SHP77 treated with DMSO at 0.1 percent for 48 hours (cell line): ENCODE results near the gene ZNF827.
"Not testable (repeated sequence)": the region's sequence is repeated elsewhere in the genome, so short reads cannot be mapped to it uniquely, and the experiment has no call there.

ENCODE experiments used
- DNase-seq: peaks from one replicate; lab custom pipeline; 2025; lab: John Stamatoyannopoulos, UW

Gene ZNF827

GRCh38 chr4:145866991-145867390, 71.6 kb downstream of the ZNF827 start:
- no peak for DNase-seq

- DNase-seq = no peak
These were observed 73.2 kb downstream of the ZNF827 start for GRCh38 chr4:145865274-145865941.

- no peak for DNase-seq
These were observed 75.4 kb downstream of the ZNF827 start for GRCh38 chr4:145863191-145863590.

GRCh38 chr4:145861336-145862318, 77.0 kb downstream of the ZNF827 start:
- DNase-seq = no peak

GRCh38 chr4:145860897-145861296, 77.7 kb downstream of the ZNF827 start:
- no peak for DNase-seq

- no peak for DNase-seq
These were observed 78.2 kb downstream of the ZNF827 start for GRCh38 chr4:145860446-145860845.

GRCh38 chr4:145859926-145860325, 78.7 kb downstream of the ZNF827 start:
- DNase-seq = no peak

GRCh38 chr4:145859426-145859825, 79.2 kb downstream of the ZNF827 start:
- no peak for DNase-seq

GRCh38 chr4:145852256-145852839, 86.3 kb downstream of the ZNF827 start:
- DNase-seq = no peak

- no peak for DNase-seq
These were observed 87.0 kb downstream of the ZNF827 start for GRCh38 chr4:145851511-145852201.

- no peak for DNase-seq
These were observed 90.9 kb downstream of the ZNF827 start for GRCh38 chr4:145847764-145848163.

GRCh38 chr4:145845118-145845517, 93.5 kb downstream of the ZNF827 start:
- DNase-seq = no peak

- DNase-seq = no peak
These were observed 95.0 kb downstream of the ZNF827 start for GRCh38 chr4:145843639-145844038.

GRCh38 chr4:145843148-145843547, 95.5 kb downstream of the ZNF827 start:
- no peak for DNase-seq

- no peak for DNase-seq
These were observed 96.3 kb downstream of the ZNF827 start for GRCh38 chr4:145842224-145842887.

GRCh38 chr4:145840801-145841200, 97.8 kb downstream of the ZNF827 start:
- DNase-seq = no peak

GRCh38 chr4:145840162-145840768, 98.4 kb downstream of the ZNF827 start:
- peak; percentile 2 for DNase-seq

GRCh38 chr4:145839151-145839550, 99.5 kb downstream of the ZNF827 start:
- no peak for DNase-seq

- DNase-seq = not testable (repeated sequence)
These were observed 106.2 kb downstream of the ZNF827 start for GRCh38 chr4:145832384-145832783.

- DNase-seq = no peak
These were observed 107.9 kb downstream of the ZNF827 start for GRCh38 chr4:145830699-145831098.
